ENCODE data around the gene EML2.

The EML2 gene

GRCh38 chr19:45595814-45596213 lies 43.4 kb downstream of the EML2 start:
- in situ Hi-C loops (cut with MboI; ENCODE audit: low pct_unique_long_range_greater_than_20kb, low sequenced_read_pairs, unreplicated experiment): no loop called here
- DNase-seq (ENCODE audit: low spot score): no peak
- no peak for TF ChIP-seq CTCF (IDR thresholded peaks at IDR 0.05; ENCODE audit: extremely low read depth, insufficient read depth, missing control alignments)

GRCh38 chr19:45593520-45593919 lies 45.7 kb downstream of the EML2 start:
- TF ChIP-seq CTCF (IDR thresholded peaks at IDR 0.05; ENCODE audit: extremely low read depth, insufficient read depth, missing control alignments): no peak

GRCh38 chr19:45592366-45592765 lies 46.8 kb downstream of the EML2 start:
- in situ Hi-C loops (cut with MboI; ENCODE audit: low pct_unique_long_range_greater_than_20kb, low sequenced_read_pairs, unreplicated experiment): no loop called here
- no peak for DNase-seq (ENCODE audit: low spot score)
- no peak for TF ChIP-seq CTCF (IDR thresholded peaks at IDR 0.05; ENCODE audit: extremely low read depth, insufficient read depth, missing control alignments)

More at GRCh38 chr19:45593520-45593919, 45.7 kb downstream of the EML2 start:
- DNase-seq (ENCODE audit: low spot score): no peak
- in situ Hi-C loops (cut with MboI; ENCODE audit: low pct_unique_long_range_greater_than_20kb, low sequenced_read_pairs, unreplicated experiment): no loop called here

GRCh38 chr19:45591638-45592005 lies 47.6 kb downstream of the EML2 start:
- in situ Hi-C loops (cut with MboI; ENCODE audit: low pct_unique_long_range_greater_than_20kb, low sequenced_read_pairs, unreplicated experiment): no loop called here
- no peak for TF ChIP-seq CTCF (IDR thresholded peaks at IDR 0.05; ENCODE audit: extremely low read depth, insufficient read depth, missing control alignments)
- DNase-seq (ENCODE audit: low spot score): no peak

- peak; percentile 79 for DNase-seq (ENCODE audit: low spot score)
- TF ChIP-seq CTCF (IDR thresholded peaks at IDR 0.05; ENCODE audit: extremely low read depth, insufficient read depth, missing control alignments): peak; percentile 62
- in situ Hi-C loops (cut with MboI; ENCODE audit: low pct_unique_long_range_greater_than_20kb, low sequenced_read_pairs, unreplicated experiment): no loop called here
Observed at GRCh38 chr19:45591004-45591637, 48.1 kb downstream of the EML2 start.

GRCh38 chr19:45590300-45591003 lies 48.7 kb downstream of the EML2 start:
- no peak for DNase-seq (ENCODE audit: low spot score)
- no peak for TF ChIP-seq CTCF (IDR thresholded peaks at IDR 0.05; ENCODE audit: extremely low read depth, insufficient read depth, missing control alignments)
- in situ Hi-C loops (cut with MboI; ENCODE audit: low pct_unique_long_range_greater_than_20kb, low sequenced_read_pairs, unreplicated experiment): no loop called here
